Measurements from ENCODE around the gene SAMD13.

Gene SAMD13

DNA sequence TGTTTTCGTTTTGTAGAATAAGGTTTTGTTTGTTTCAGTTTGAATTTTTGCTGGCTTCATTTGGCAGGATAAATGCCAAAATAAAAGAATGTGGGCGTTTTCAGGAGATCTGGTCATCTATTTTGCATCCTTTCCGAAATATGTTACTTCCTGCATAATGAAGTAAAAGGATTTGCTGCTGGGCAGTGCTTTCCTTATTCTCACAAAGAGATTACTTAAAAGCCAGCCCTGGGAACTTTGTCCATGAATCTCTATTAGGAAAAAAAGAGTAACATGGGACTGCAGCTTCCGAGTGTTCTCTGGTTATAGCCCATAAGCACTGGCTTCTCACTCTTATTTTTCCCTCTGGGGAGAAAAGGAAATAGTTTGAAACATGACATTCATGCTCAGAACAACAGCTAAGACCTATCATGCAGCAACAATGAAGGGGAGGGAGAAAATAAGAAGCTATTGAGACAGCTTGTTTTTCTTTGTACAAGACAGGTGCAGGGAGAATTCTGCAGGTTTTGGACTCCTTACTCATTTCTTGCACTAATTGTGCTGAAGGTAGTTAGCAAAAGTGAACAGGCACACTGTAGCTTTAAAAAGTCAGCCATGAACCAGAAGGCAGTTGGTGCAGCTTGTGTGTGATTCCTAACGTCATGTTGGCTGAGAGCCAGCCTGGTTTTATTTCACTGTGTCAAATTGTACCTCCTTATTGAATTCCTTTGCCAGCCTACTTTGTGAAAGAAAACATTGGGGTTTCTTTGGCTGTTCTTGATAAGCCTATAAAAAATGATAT lies at the start of gene SAMD13:
TSS of gene SAMD13 (plus strand) at position 705 of the 781 bp plus-strand sequence. CDS start 1,527 bp downstream, outside the sequence.
- peak; percentile 33 for DNase-seq (ENCODE audit: low spot score)

GRCh38 chr1:84253036-84253435 lies 48.5 kb upstream of the SAMD13 start:
- no peak for DNase-seq (ENCODE audit: low spot score)

- DNase-seq (ENCODE audit: low spot score), result no peak
These were observed 47.6 kb upstream of the SAMD13 start for GRCh38 chr1:84253891-84254290.

- DNase-seq (ENCODE audit: low spot score), result no peak
These were observed 46.7 kb upstream of the SAMD13 start for GRCh38 chr1:84254703-84255238.

DNA sequence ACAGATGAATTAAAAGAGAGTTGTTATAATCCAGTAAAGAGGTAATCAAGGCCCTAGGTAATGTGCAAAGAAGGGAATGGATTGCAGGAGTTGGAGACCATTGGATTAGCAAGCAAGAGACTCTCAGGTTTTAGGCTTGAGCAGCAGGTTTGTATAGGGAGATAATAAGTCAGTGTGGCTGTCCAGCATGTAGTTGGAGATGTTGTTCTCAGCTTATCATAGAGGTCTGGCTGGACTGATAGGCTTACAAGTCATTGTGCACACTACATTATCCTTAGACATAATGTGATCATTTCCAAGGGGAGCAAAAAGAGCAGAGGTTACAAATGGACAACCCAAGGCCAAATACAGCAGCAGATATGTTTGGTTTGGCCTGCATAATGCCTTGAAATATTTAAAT lies 45.9 kb upstream of the SAMD13 start:
- DNase-seq (ENCODE audit: low spot score), result no peak

DNA sequence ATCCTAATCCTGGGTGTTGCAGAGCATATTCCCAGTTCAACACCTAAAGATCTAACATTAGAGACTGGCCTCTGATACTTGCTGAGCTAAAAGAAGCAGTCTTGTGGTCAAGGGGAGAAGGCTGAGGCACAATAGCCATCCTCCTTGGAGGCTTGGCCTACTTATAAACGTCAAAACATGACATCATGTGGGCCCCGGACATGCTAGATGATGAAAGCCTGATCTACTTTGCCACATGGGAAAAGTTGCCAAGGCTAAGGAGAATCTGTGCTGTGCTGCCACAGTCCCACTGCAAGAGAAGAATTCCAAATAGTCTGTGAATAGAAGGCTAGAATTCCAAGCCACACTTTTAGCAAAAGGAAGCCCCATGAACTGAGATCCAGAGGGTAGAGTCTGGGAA lies 43.9 kb upstream of the SAMD13 start:
- DNase-seq (ENCODE audit: low spot score), result no peak

- no peak for DNase-seq (ENCODE audit: low spot score)
These were observed 42.1 kb upstream of the SAMD13 start for GRCh38 chr1:84259376-84259775.

- DNase-seq (ENCODE audit: low spot score), result no peak
These were observed 41.5 kb upstream of the SAMD13 start for GRCh38 chr1:84259989-84260388.

DNA sequence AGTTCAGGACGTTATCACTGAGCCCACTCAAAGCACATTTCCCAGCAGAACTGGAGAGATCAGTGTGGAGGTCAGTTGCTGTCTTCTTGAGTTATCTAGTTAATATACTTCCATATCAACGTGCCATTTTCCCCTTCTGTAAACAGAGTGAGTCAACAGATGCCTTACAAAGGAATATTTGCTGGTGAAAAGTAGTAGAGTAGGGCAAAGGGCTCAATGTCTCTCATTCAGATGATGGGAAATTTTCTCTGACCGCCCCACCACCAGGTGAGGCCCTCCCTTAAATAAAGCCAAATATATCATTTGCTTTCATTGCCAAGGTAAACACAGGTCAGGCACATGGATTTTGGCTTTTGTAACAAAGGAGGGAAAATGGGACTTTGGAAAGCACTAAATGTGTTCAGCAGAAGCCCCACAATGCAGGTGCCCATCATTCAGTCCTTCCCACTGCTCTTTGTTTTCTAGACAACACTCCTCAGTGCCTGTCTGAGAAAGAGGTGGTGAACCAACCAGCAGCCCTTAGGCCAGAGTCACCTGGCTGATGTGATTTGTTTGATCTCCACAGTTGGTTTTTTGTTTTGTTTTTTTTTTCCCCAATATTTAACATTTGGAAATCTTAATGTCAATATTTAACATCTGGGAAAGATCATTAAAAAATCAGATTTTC lies 40.5 kb upstream of the SAMD13 start:
- no peak for DNase-seq (ENCODE audit: low spot score)

DNA sequence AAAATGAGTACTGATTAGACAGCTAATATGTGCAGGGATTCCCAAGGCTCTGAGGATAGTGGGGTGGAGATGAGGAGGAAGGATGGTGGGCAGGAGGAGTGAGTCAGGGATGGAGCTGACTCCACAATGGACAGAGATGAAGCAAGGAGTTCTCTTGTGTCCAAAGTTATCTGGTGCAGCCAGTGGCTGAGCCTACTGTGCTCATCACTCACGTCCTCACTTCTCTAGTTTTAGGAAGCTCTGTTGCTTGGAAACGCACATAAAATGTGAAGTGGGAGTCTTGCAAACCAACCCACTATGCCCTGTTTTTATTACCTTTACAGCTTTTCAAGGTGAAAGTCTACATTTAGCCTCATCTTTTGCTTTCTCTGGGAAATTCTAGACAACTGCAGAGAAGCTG lies 36.5 kb upstream of the SAMD13 start:
- DNase-seq (ENCODE audit: low spot score), result no peak

DNA sequence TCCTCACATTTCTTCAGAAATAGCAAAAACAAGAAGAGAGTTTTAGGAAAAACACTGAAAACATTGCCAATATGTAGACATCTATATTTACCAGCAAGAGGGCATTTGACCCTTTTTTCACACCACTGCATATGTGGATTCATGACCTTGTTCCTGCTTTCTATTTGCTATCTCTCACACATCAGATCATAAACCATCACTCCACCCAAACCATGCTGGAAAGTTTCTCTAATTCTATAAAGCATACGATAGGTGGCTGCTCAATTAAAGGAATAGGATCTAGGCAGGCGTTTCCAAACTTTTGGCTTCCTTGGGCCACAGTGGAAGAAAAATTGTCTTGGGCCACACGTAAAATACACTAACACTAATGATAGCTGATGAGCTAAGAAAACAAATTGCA lies 35.6 kb upstream of the SAMD13 start:
- DNase-seq (ENCODE audit: low spot score), result no peak

DNA sequence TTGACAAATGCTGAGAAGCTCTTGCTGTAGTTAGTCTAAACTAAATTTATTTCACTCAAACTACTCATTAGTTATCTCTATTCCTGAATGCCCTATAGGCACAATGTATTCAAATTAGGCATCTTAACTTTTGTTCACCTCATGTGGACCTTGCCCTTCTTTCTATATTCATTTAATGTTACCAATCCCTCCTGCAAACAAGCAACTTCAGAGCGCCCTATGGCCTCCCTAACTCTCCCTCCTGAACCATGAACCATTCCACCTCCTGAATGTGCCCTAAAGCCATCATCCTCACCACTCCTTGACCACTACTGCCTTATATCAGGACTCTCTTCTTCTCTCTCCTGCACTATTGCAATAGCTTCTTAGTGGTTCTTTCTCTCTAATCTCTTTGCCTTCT lies 34.8 kb upstream of the SAMD13 start:
- DNase-seq (ENCODE audit: low spot score), result no peak

DNA sequence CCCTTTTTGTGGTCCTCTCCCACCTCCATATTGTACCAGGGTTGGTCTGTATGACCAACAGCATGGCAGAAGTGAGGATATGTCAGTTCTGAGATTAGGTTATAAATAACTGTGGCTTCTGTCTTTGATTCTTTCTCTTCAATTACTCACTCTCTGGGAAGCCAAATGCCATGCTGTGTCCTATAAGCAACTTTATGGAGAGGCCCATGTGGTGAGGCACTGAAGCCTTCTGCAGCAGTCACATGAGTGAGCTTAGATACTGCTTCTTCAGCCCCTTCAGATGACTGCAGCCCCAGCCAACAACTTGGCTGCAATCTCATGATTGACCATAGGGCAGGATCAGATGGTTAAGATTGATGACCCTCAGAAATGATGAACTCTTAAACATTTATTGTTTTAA lies 34.0 kb upstream of the SAMD13 start:
- no peak for DNase-seq (ENCODE audit: low spot score)

DNA sequence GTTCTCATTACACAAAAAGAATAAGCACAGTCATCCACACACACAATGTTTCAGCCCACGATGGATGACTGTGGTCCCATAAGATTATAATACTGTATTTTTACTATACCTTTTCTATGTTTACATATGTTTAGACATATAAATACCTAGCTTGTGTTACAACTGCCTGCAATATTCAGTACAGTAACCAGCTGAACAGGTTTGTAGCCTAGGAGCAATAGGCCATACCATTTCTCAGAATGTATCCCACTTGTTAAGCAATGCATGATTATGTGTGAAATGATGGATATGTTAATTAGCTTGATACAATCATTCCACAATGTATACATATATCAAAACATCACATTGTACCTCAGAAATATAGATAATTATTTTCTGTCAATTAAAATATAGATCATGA lies 33.2 kb upstream of the SAMD13 start:
- no peak for DNase-seq (ENCODE audit: low spot score)

- DNase-seq (ENCODE audit: low spot score), result no peak
These were observed 32.2 kb upstream of the SAMD13 start for GRCh38 chr1:84269306-84269705.

DNA sequence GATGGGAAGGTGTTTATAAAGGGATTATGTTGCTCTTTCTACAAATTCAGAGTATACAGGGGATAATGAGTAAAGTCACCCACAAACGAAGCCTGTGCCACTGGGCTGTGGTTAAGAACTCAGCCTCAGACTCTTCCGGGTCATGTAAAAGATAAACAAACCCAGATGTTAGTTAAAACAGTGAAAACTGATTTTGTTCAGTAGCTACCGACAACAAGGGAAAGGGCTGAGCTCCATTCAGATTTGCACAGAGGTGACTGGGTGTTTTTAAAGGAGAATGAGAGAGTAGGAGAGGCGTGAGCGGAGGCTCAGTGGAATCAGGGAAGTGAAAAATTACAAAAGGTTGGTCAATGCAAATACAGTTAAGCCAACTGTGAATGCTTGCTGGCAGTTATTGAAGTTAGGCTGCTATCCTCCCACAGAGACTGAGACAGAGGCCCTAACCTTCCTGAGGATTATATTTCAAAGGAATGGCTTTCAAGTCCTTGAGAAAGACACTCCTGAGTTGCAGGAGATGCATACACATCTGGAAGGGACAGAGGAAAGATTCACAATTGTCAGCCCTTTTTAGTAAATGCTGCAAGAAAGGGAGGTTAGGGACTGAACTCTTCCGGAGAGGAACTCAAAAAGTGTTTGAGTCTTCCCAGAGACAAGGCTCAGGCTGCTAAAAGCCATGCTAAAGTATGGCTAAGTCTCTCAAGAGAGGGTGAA lies 29.9 kb upstream of the SAMD13 start:
- DNase-seq (ENCODE audit: low spot score), result no peak

GRCh38 chr1:84272401-84272800 lies 29.1 kb upstream of the SAMD13 start:
- DNase-seq (ENCODE audit: low spot score), result no peak

- no peak for DNase-seq (ENCODE audit: low spot score)
These were observed 24.0 kb upstream of the SAMD13 start for GRCh38 chr1:84277343-84278059.

GRCh38 chr1:84278905-84279304 lies 22.6 kb upstream of the SAMD13 start:
- DNase-seq (ENCODE audit: low spot score), result no peak

- DNase-seq (ENCODE audit: low spot score), result no peak
These were observed 20.6 kb upstream of the SAMD13 start for GRCh38 chr1:84280912-84281311.

- no peak for DNase-seq (ENCODE audit: low spot score)
These were observed 18.7 kb upstream of the SAMD13 start for GRCh38 chr1:84282780-84283333.

GRCh38 chr1:84283381-84283780 lies 18.1 kb upstream of the SAMD13 start:
- DNase-seq (ENCODE audit: low spot score), result no peak
